ENCODE data around the gene AQP7.
"Not testable (repeated sequence)": the region's sequence is repeated elsewhere in the genome, so short reads cannot be mapped to it uniquely, and the experiment has no call there.

AQP7 gene

DNA sequence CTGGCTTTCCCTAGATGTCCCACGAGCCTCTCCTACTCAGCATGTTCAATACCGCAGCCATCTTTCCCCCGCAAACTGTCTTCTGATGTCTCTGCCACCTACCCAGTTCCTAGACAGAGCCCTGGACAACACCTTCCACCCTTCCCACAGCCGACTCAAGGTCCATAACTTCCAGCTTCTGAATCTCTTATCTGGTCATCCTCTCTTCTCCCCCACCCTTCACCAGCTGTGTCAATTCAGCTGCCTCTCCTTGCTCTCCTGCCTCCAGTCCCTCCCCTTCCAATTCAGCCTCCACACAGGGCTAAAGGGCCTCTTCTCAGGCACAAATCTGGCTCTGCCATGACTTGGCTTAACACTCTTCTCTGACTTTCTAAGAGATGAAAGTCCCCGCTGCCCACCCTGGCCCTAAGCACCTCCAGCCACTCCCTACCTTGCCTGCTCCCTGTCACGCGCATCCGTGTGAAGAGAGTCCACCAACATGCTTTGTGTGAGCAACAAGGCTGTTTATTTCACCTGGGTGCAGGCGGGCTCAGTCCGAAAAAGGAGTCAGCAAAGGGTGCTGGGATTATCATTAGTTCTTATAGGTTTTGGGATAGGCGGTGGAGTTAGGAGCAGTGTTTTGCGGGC, 25.2 kb downstream of the AQP7 start:
- in situ Hi-C loops (cut with HindIII; ENCODE audit: low sequenced_read_pairs), result no loop called here

DNA sequence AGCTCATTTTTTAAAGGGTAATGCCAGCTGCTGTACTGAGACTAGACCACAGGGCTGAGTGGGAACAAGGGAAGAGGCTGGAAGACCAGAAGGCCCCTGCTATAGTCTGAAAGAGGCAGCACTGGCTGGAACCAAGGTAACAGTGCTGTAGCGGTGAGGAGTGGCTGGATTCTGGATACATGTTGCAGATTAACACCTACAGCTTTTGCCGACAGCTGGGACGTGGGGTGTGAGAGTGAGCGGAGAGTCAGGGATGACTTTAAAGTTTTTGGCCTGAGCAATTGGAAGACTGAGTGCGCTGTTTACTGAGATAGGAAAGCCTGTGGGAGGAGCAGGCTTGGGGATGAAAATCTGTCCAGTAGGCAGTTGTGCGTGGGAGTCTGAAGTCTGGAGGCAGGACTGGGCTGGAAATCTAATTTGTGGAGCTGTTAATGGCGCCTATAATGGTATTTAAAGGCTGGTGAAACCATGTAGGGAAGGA, 26.5 kb downstream of the AQP7 start:
- in situ Hi-C loops (cut with HindIII; ENCODE audit: low sequenced_read_pairs), result no loop called here

DNA sequence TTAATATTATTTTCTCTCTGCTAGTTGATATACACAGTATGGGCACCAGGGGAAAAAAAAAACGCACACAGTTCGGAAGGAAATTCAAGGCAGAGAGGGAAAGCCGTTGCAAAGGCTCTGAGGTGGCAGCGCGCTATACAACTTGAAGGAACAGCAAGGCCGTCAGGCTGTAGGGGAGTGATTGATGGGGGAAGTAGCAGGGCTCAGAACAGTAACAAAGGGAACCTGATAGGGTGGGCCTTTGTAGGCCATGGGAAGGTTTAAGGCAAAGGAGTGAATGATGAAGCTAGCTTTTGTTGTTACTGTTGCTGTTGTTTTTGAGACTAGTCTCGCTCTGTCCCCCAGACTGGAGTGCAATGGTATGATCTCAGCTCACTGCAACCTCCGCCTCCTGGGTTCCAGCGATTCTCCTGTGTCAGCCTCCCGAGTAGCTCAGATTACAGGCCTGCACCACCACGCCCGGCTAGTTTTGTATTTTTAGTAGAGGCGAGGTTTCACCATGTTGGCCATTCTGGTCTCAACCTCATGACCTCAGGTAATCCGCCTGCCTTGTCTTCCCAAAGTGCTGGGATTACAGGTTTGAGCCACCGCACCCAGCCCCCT, 27.0 kb downstream of the AQP7 start:
- in situ Hi-C loops (cut with HindIII; ENCODE audit: low sequenced_read_pairs), result no loop called here

DNA sequence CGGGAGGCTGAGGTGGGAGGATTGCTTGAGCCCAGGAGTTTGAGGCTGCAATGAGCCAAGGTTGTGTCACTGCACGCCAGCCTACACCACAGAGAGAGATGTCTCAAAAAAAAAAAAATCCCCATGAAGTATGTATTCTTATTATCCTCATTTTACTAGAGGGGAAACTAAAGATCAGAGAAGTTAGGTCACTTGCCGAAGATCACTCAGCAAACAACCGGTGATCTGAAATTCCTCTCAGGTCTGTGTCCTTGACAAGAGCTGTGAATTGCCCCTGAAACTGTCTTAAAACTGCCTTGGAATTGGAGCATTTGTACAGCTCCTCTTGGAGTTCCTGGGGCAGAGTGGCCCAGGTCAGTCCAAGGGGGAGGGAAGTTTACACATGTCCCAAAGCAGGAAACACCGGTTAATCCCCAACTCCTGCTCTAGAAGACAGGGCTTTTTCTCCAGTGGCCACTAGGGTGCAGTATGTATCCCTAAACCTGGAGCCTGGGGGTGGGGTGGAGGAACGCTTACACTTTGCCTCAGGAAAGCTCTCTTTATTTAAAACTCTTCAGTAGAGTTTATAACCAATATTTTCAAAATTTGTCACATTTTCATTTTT, 27.6 kb downstream of the AQP7 start:
- in situ Hi-C loops (cut with HindIII; ENCODE audit: low sequenced_read_pairs), result no loop called here

DNA sequence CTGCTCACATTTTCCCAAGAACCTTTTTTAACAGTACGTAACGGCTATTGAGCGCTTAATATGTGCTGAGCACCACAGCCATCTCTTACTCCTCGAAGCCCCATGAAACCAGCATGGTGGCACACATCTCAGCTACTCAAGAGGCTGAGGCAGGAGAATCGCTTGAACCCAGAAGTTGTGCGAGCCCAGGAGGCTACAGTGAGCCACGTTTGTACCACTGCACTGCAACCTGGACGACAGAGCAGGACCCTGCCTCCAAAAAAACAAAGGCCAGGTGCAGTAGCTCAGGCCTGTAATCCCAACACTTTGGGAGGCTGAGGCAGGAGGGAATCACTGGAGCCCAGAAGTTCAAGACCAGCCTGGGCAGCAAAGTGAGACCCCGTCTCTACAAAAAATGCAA, 28.2 kb downstream of the AQP7 start:
- in situ Hi-C loops (cut with HindIII; ENCODE audit: low sequenced_read_pairs), result no loop called here

DNA sequence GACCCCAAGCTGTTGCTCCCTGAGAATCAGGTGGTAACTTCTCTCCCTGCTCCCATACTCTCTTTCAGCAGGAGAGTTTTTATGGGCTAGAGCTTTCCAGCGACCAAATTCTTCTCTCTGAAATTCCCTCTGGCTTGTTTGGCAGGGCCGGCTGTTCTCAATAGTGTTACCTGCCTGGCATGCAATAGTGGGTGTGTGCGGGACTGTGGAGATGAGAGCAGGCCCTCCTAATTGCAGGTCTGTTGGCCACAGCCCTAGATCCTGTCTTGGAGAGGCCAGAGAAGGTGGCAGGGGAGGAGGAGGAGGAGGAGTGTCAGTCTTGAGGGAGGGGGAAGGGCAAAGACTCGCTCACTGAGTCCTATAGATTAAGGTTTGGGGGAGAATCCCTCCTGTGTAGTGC, 29.5 kb downstream of the AQP7 start:
- in situ Hi-C loops (cut with HindIII; ENCODE audit: low sequenced_read_pairs), result no loop called here

DNA sequence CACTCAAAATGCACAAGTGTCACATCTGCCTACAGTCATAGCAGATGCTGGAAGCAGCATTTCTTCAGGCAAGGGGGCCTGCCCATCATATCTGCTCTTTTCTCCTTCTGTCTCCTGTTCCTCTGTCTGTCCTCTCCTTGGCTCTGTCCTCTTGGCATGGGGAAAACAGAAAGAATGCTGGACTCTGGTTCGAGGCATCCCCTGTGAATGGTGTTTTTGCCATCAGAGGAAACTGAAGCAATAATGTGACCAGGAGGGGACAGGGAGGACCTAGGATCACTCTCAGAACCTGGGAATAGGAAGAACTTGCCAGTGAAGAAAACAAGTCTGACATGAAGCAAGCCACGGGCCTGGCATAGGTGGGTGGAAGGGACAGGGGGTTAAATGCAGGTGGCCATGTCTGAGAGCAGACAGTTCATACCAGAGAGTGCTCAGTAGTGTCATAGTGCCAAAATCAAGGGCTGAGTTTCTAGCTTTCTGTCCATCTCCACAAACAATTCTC, 35.3 kb downstream of the AQP7 start:
- in situ Hi-C loops (cut with HindIII; ENCODE audit: low sequenced_read_pairs), result no loop called here

DNA sequence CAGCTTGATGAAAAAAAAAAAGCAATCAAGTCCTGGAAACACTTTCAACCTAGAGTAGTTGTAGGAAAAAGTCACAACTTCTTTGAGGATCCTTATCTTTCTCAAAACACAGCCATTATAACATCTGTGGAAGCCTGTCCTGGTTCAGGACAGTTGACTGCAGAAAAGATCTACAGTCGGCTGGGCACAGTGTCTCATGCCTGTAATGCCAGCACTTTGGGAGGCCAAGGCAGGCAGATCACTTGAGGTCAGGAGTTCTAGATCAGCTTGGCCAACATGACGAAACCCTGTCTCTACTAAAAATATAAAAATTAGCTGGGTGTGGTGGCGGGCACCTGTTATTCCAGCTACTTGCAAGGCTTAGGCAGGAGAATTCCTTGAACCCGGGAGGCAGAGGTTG, 37.6 kb downstream of the AQP7 start:
- in situ Hi-C loops (cut with HindIII; ENCODE audit: low sequenced_read_pairs), result not testable (repeated sequence)

DNA sequence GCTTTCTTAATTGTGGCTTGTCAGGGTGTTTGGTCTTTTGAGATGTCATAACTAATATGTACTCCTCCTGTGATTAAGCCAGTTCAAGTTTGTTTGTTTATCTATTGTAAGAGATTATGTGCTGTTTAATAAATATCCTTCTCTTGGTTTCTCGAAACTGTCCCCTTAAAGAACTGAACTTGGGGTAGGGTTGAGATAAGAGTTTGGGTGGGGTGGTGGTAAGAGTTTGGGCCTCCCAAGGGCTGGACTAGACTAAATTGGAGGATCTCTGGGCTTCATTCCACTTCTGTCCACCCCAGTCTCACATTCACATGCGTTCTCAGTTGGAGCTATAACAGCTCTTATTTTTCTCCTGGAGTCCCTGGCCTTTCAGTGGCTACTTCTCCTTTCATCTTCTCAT, 38.2 kb downstream of the AQP7 start:
- in situ Hi-C loops (cut with HindIII; ENCODE audit: low sequenced_read_pairs), result no loop called here

DNA sequence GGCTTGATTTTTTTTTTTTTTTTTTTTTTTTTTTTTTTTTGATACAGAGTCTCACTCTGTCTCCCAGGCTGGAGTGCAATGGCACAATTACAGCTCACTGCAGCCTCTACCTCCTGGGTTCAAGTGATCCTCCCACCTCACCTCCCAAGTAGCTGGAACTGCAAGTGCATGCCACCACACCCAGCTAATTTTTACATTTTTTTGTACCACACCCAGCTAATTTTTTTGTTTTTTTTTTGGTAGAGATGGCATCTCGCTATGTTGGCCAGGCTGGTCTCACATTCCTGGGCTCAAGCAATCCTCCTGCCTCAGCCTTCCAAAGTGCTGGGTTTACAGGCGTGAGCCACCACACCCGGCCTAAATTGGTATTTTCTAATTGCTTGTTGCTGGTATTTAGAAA, 43.7 kb downstream of the AQP7 start:
- in situ Hi-C loops (cut with HindIII; ENCODE audit: low sequenced_read_pairs), result not testable (repeated sequence)

DNA sequence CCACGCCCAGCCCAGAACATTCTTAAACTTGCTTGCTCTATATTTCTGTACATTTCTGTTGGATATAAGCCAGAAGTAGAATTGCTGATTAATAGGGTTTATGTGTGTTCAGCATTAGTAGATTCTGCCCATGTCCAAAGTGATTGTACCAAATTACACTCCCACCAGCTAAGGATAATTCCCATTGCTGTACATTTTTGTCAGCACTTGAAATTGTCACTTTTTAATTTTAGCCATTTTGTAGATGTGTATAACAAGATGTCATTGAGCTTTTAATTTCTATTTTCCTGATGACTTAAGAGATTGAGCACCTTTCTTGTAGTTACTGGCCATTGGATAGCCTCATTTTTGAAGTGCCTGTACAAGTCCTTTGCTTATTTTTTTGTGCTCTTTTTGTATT, 46.4 kb downstream of the AQP7 start:
- in situ Hi-C loops (cut with HindIII; ENCODE audit: low sequenced_read_pairs), result no loop called here

DNA sequence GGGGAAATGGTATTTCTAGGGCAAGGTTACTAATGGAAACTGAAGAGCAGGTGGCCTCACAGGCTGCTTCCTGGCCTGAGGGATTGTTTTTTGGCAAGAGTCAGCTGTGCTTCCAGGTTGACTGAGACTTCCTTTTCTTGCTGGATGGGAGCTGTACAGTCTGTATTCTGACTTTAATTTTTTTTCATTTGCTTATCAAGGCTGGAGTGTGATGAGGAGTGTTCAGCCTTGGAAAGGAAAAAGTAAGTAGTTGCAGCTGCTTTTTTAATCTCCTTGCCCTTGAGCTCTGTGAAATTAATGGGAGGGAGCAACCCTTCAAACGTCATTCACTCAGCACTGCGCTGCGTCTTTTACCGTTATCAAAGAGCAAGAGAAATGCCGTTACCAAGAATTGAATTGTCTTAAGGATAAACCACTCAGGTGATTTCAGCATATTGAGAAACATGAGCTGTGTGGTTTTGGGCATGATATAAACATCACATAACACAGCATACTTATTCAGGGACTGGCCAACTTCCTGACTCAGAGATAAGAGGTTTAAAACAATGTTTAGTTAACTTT, 47.6 kb downstream of the AQP7 start:
- in situ Hi-C loops (cut with HindIII; ENCODE audit: low sequenced_read_pairs), result no loop called here

DNA sequence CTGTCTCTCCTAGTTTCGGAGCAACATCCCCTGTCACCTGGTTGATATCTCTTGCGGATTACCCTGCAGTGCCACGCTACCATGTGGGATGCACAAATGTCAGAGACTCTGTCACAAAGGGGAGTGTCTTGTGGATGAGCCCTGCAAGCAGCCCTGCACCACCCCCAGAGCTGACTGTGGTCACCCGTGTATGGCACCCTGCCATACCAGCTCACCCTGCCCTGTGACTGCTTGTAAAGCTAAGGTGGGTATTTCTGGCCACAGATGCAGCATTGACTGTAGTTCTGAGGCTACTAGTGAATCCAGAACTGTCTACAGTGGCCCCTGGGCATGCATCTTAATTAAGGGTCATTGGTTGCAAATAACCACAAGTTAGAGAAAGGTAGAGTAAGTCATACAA, 50.8 kb downstream of the AQP7 start:
- in situ Hi-C loops (cut with HindIII; ENCODE audit: low sequenced_read_pairs), result no loop called here

DNA sequence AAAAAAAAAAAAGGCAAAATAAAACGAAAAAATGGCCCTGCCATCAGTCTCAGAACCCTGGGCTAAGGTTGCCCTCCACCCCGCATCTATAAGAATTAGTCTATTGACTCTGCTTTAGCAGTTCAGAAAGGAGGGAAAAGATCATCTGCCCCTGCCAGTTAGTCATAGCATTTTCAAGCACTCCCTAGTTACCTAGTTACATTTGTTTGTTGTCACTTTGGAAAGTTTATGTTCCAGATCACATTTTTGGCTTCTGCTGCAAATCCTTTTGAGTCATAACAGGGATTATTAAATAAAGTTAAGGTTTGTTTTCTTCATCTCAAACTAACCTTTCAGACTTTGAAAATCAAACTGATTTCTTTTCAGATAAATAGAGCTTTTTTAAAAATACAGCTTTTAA, 52.1 kb downstream of the AQP7 start:
- in situ Hi-C loops (cut with HindIII; ENCODE audit: low sequenced_read_pairs), result no loop called here

DNA sequence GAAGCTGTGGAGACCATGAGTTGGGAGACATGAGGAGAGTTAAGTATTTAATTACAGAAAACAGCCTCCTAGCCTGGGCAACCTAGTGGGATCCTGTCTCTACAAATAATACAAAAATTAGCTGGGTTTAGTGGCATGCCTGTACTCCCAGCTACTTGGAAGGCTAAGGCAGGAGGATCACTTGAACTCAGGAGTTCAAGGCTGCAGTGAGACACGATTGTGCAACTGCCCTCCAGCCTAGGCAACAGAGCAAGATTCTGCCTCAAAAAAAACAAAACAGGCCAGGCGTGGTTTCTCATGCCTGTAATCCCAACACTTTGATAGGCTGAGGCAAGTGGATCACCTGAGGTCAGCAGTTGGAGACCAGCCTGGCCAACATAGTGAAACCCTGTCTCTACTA, 52.6 kb downstream of the AQP7 start:
- in situ Hi-C loops (cut with HindIII; ENCODE audit: low sequenced_read_pairs), result no loop called here

DNA sequence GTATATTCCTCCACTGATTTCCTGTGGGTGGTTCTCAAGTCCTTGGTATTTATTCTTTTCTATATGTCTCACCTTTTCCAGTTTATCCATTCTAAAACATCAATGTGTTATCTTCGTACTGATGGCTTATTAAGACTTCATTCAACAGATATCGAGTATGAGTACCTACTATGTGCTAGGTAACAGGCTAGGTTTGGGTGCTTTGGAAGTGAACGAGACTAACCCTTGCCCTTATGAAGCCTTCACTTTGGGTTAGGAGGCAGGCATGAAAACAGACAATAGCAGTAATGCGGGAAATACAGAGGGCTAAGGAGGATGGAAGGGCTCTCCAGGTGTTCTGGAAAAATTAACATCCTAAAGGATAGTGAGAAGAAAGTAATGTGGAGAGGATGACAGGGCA, 53.4 kb downstream of the AQP7 start:
- in situ Hi-C loops (cut with HindIII; ENCODE audit: low sequenced_read_pairs), result no loop called here

DNA sequence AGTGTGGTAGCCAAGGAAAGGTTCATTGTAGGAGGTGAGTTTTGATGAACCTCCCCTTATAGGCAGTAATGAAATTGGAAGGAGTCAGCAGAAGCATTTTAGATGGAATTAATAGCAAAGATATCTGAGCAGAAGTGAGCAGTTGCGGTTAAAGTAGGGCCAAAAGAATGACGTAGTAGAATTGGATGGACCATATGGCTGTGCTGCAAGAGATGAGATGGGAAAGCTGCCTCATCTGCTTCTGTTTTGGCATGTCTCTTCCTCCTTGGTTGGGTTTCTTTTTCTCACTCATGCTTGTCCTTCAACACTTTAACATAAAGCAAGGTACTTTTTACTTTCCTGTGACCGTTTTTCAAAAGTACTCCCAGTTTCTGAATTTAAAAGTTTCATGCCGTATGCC, 55.8 kb downstream of the AQP7 start:
- in situ Hi-C loops (cut with HindIII; ENCODE audit: low sequenced_read_pairs), result no loop called here

DNA sequence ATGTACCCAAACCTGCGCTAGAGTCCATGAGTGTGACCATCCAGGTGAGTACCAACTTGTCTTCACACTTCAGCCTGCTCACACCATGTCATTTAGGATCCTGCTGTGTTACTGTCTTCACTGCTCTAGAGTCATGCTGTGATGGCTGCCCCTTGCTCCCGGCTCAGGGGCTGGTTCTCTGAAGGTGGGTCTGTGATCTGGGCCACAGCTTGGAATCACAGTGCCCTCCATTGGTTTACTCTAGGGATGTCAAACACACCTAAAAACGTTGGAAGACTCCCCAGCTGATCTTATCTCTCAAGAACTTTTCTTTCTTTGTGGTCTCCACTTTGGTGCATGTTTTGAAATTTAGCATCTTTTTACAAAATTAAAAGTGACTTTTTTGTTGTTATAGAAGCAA, 58.2 kb downstream of the AQP7 start:
- in situ Hi-C loops (cut with HindIII; ENCODE audit: low sequenced_read_pairs), result no loop called here

DNA sequence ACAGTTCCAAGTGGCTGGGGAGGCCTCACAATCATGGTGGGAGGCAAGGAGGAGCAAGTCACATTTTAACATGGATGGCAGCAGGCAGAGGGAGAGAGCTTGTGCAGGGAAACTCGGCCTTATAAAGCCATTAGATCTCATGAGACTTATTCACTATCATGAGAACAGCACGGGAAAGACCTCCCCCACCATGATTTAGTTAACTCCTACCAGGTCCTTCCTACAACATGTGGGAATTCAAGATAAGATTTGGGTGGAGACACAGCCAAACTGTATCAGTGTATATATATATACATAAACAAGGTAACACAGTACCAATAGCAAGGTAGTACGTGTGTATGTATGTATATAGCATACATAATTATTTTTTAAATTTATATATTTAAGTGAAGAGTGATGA, 61.2 kb downstream of the AQP7 start:
- in situ Hi-C loops (cut with HindIII; ENCODE audit: low sequenced_read_pairs), result no loop called here

DNA sequence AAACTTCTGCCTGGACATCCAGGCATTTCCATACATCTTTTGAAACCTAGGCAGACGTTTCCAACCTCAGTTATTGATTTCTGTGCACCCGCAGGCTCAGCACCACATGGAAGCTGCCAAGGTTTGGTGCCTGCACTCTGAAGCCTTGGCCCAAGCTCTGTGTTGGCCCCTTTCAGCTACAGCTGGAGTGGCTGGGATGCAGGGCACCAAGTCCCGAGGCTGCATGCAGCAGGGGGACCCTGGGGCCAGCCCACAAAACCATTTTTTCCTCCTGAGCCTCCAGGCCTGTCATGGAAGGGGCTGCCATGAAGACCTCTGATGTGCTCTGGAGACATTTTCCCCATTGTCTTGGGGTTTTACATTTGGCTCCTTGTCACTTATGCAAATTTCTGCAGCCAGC, 62.2 kb downstream of the AQP7 start:
- in situ Hi-C loops (cut with HindIII; ENCODE audit: low sequenced_read_pairs), result no loop called here

All from endothelial cell of hepatic sinusoid (primary cell).